ENCODE measurements around the gene SPTSSA.

Gene SPTSSA

GRCh38 chr14:34449819-34450541 lies 12.1 kb downstream of the SPTSSA start:
- DNase-seq (ENCODE audit: low spot score): no peak
- no peak for TF ChIP-seq CTCF (IDR thresholded peaks at IDR 0.05)
- Histone ChIP-seq H3K27ac (no peak overlapping the region), H3K4me3 (no peak overlapping the region)

- no peak for TF ChIP-seq CTCF (IDR thresholded peaks at IDR 0.05)
- no peak for DNase-seq (ENCODE audit: low spot score)
- Histone ChIP-seq H3K4me3 (no peak overlapping the region), H3K27ac (no peak overlapping the region)
These were observed 22.9 kb downstream of the SPTSSA start for GRCh38 chr14:34439090-34439489.

GRCh38 chr14:34438438-34438837 lies 23.6 kb downstream of the SPTSSA start:
- TF ChIP-seq CTCF (IDR thresholded peaks at IDR 0.05): no peak
- H3K27ac ChIP-seq: no peak overlapping the region
- no peak overlapping the region for H3K4me3 ChIP-seq
- no peak for DNase-seq (ENCODE audit: low spot score)

- H3K4me3 ChIP-seq: no peak overlapping the region
- no peak for TF ChIP-seq CTCF (IDR thresholded peaks at IDR 0.05)
These were observed 24.3 kb downstream of the SPTSSA start for GRCh38 chr14:34437729-34438080.

GRCh38 chr14:34436960-34437728 lies 24.9 kb downstream of the SPTSSA start:
- Histone ChIP-seq H3K27ac (no peak overlapping the region), H3K4me3 (no peak overlapping the region)
- TF ChIP-seq CTCF (IDR thresholded peaks at IDR 0.05): no peak
- DNase-seq (ENCODE audit: low spot score): no peak

More at GRCh38 chr14:34437729-34438080, 24.3 kb downstream of the SPTSSA start:
- H3K27ac ChIP-seq: no peak overlapping the region
- no peak for DNase-seq (ENCODE audit: low spot score)

- no peak for DNase-seq (ENCODE audit: low spot score)
- no peak for TF ChIP-seq CTCF (IDR thresholded peaks at IDR 0.05)
- Histone ChIP-seq H3K27ac (no peak overlapping the region), H3K4me3 (no peak overlapping the region)
These were observed 25.7 kb downstream of the SPTSSA start for GRCh38 chr14:34436118-34436905.
